Measurements from ENCODE around the gene ATP6V0E1.

DNA sequence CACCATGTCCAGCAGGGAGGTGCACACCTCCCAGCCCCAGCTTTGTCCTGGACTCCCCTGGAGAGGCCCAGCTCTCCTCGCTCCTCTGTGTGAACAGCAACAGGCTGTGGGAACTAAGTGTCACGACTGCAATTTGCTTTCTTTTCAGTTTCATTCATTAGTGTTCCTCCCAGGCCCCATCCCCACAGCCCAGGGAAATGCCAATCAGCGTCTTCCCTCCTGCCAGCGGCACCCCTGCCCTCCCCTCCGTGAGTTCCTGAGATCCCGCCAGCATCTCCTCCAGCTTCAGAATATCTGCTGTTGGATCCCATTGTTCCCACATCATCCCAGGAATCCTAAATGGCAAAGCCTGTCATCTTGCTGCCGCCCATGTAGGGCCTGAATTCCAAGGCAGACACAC, 37.4 kb upstream of the ATP6V0E1 start:
- TF ChIP-seq POLR2A (IDR thresholded peaks at IDR 0.05), result no peak
- TF ChIP-seq, protein P1, sequence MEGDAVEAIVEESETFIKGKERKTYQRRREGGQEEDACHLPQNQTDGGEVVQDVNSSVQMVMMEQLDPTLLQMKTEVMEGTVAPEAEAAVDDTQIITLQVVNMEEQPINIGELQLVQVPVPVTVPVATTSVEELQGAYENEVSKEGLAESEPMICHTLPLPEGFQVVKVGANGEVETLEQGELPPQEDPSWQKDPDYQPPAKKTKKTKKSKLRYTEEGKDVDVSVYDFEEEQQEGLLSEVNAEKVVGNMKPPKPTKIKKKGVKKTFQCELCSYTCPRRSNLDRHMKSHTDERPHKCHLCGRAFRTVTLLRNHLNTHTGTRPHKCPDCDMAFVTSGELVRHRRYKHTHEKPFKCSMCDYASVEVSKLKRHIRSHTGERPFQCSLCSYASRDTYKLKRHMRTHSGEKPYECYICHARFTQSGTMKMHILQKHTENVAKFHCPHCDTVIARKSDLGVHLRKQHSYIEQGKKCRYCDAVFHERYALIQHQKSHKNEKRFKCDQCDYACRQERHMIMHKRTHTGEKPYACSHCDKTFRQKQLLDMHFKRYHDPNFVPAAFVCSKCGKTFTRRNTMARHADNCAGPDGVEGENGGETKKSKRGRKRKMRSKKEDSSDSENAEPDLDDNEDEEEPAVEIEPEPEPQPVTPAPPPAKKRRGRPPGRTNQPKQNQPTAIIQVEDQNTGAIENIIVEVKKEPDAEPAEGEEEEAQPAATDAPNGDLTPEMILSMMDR (IDR thresholded peaks at IDR 0.05), result no peak
